Breast epithelium (tissue), 4 donors: Measurements from ENCODE around the gene DDA1. TPM values are rescaled to one million over a fixed set of nuclear protein-coding genes. Genes with fewer than 3 reads are reported as not detected.

Source experiments
- DNase-seq, 2 donors: peaks; one replicate each; pipeline ENCODE4 v3.0.0-alpha.2; 2019; ENCODE audit warnings: low spot score in 2 of 2
- H3K27ac ChIP-seq, 2 donors: fragments of 200-600 bp; sonication (generic) in 1 of 2; one replicate each; pipeline ENCODE4 v1.5.1; 2016 to 2019; ENCODE audit warnings: mild to moderate bottlenecking in 1 of 2
- H3K27me3 ChIP-seq, 2 donors: fragments of 200-600 bp; sonication (generic) in 1 of 2; one replicate each; pipeline versions ENCODE4 v1.5.1 to v1.6.0; 2017 to 2019; ENCODE audit warnings: control low read depth in 1 of 2, mild to moderate bottlenecking in 1 of 2
- H3K36me3 ChIP-seq: fragments of 200-600 bp; one replicate; pipeline ENCODE4 v1.5.1; 2019
- H3K4me1 ChIP-seq, 2 donors: fragments of 200-600 bp; sonication (generic); one replicate each; pipeline ENCODE4 v1.5.1; 2016 to 2019; ENCODE audit warnings: control low read depth in 1 of 2
- H3K4me3 ChIP-seq, 3 donors: fragments of 200-600 bp; sonication (generic); 1 replicate in 2 of 3; 2 replicates in 1 of 3; pipeline ENCODE4 v1.5.1; 2016 to 2019; ENCODE audit warnings: mild to moderate bottlenecking in 3 of 3, moderate library complexity in 2 of 3
- H3K9me3 ChIP-seq, 2 donors: fragments of 200-600 bp; sonication (generic) in 1 of 2; one replicate each; pipeline ENCODE4 v1.5.1; 2016 to 2019; ENCODE audit warnings: control low read depth in 1 of 2
- CTCF ChIP-seq, 3 donors: fragments of 450-650 bp; IDR thresholded peaks; one replicate each; pipeline ENCODE4 v1.5.1; 2016 to 2017; ENCODE audit warnings: antibody characterized with exemption in 3 of 3, mild to moderate bottlenecking in 3 of 3, moderate library complexity in 3 of 3
- POLR2A ChIP-seq: fragments of 450-650 bp; IDR thresholded peaks from one replicate; pipeline ENCODE4 v1.6.1; 2016; ENCODE audit warnings: antibody characterized with exemption, mild to moderate bottlenecking, moderate library complexity
- POLR2AphosphoS5 ChIP-seq, 3 donors: sonication (generic); formaldehyde crosslinking; IDR thresholded peaks; one replicate each; pipeline ENCODE4 v1.6.1; 2017; ENCODE audit warnings: antibody characterized with exemption in 3 of 3
- intact Hi-C: fragments of 100-400 bp; cut with DNase I; formaldehyde crosslinking; loops from one replicate; pipeline ENCODE4 v1.15.1; 2023; ENCODE audit warnings: low total_unique reads
- total RNA-seq, 3 donors: library from RNA; depleted of rRNA; stranded (reverse); fragments of >200 nt; gene quantifications; one replicate each; pipeline ENCODE4 v1.1.0, GENCODE V29; 2016

The DDA1 gene
- total RNA-seq, 3 donors from 2014 or later = 9.2 to 18.7 (median 11.1) TPM

- Histone ChIP-seq H3K4me1 (peaks cover 0 to 9% of the 10 kb centered on the region in 2 donors), H3K4me3 (no peak overlapping the region), H3K27me3 (no peaks in the 10 kb centered on the region), H3K36me3 (no peaks in the 10 kb centered on the region), H3K27ac (no peak overlapping the region), H3K9me3 (no peaks in the 10 kb centered on the region)
- intact Hi-C loops = no loop called here
- no peak for DNase-seq
- TF ChIP-seq POLR2AphosphoS5 (IDR thresholded peaks at IDR 0.05) (no peak), POLR2A (no peak), CTCF (IDR thresholded peaks at IDR 0.05) (no peak)
Observed at GRCh38 chr19:17340871-17341357, 31.6 kb downstream of the DDA1 start.

DNA sequence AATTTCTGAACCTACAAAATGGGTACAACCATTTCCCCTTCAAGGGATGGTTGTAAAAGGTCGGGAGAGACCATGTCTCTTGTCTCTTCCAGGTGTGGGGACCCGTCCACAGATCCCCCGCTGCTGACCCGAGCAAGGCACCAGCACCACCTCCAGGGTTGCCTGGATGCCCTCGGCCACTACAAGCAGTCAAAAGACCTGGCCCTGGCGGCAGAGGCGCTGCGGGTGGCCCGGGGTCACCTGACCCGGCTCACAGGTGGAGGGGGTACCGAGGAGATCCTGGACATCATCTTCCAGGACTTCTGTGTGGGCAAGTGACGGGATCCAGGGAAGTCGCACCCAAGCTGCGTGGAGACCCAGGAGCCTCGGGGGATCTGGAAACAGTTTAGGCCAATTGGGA is 32.0 kb downstream of the DDA1 start:
- intact Hi-C loops = no loop called here
- H3K27ac ChIP-seq = no peak overlapping the region

GRCh38 chr19:17341845-17342244 is 32.5 kb downstream of the DDA1 start:
- no peak for TF ChIP-seq CTCF (IDR thresholded peaks at IDR 0.05)
- no peak for TF ChIP-seq POLR2A
- TF ChIP-seq POLR2AphosphoS5 (IDR thresholded peaks at IDR 0.05) = no peak
- no peaks in the 10 kb centered on the region for H3K36me3 ChIP-seq
- H3K4me3 ChIP-seq = no peak overlapping the region
- H3K9me3 ChIP-seq = no peaks in the 10 kb centered on the region
- no peak overlapping the region for H3K27ac ChIP-seq
- peaks cover 0 to 9% of the 10 kb centered on the region in 2 donors for H3K4me1 ChIP-seq
- intact Hi-C loops = no loop called here
- H3K27me3 ChIP-seq = no peaks in the 10 kb centered on the region
- no peak for DNase-seq

More for the DNA sequence above, 32.0 kb downstream of the DDA1 start:
- no peak for TF ChIP-seq CTCF (IDR thresholded peaks at IDR 0.05)
- no peak for TF ChIP-seq POLR2A
- no peak for TF ChIP-seq POLR2AphosphoS5 (IDR thresholded peaks at IDR 0.05)
- no peaks in the 10 kb centered on the region for H3K9me3 ChIP-seq
- H3K4me3 ChIP-seq = no peak overlapping the region
- peaks cover 0 to 9% of the 10 kb centered on the region in 2 donors for H3K4me1 ChIP-seq
- H3K27me3 ChIP-seq = no peaks in the 10 kb centered on the region
- no peaks in the 10 kb centered on the region for H3K36me3 ChIP-seq
- no peak for DNase-seq

GRCh38 chr19:17346109-17346671 is 36.8 kb downstream of the DDA1 start:
- Histone ChIP-seq H3K36me3 (no peaks in the 10 kb centered on the region), H3K9me3 (no peaks in the 10 kb centered on the region), H3K4me3 (no peak overlapping the region), H3K4me1 (no peaks in the 10 kb centered on the region), H3K27ac (peak overlapping the region; percentile 26 to 27), H3K27me3 (no peaks in the 10 kb centered on the region)
- TF ChIP-seq POLR2A (no peak), CTCF (IDR thresholded peaks at IDR 0.05) (peak; percentile 93 to 95 (median 95))
- intact Hi-C loops = loop anchor here (5.0 kb wide), 1 partner anchor 501 kb away; the partner anchor contains the start of gene JAK3
- DNase-seq = peak in 1 of 2 donors; percentile 75

DNA sequence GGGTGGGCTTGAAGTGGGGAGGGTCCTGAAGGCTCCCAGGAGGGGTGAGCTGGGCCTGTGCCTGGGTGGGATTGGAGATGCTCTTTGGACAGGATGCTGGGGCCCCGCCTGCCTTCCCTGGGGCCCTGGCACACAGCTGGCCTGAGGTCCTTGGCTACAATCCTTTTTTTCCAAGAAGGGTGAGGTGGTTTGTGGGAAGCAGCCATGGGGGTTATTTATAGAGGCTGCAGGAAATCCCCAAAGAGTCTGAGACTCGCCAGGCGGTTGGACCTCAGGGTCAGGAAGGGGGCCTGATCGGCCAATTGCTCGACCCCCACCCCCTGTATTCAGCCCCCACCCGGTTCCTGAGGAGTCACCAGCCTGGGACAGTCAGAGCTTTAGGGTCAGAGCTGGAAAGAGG is 38.0 kb downstream of the DDA1 start:
- H3K4me3 ChIP-seq = no peak overlapping the region
- no peaks in the 10 kb centered on the region for H3K36me3 ChIP-seq
- intact Hi-C loops = loop anchor here (5.0 kb wide), 1 partner anchor 500 kb away; the partner anchor contains the start of gene JAK3
- TF ChIP-seq POLR2A (no peak), POLR2AphosphoS5 (IDR thresholded peaks at IDR 0.05) (peak in 1 of 3 donors; percentile 16), CTCF (IDR thresholded peaks at IDR 0.05) (no peak)
- no peaks in the 10 kb centered on the region for H3K4me1 ChIP-seq
- DNase-seq = no peak
- H3K27me3 ChIP-seq = no peaks in the 10 kb centered on the region
- no peaks in the 10 kb centered on the region for H3K9me3 ChIP-seq
- H3K27ac ChIP-seq = peak overlapping the region; percentile 48 to 84
